Endothelial cell of umbilical vein (primary cell): ENCODE data around the gene PRDM2. TPM values are rescaled to one million over a fixed set of nuclear protein-coding genes. Genes with fewer than 3 reads are reported as not detected.

Source experiments
- BruUV-seq: library from RNA; stranded (reverse); fragments of 400-500 nt; replicated peaks from 2 replicates; lab custom pipeline; 2021; lab: Mats Ljungman, UMichigan
- CTCF ChIA-PET: fragments of 300-600, 350-600 bp; sonication (Branson Sonifier 250); formaldehyde crosslinking; loops from one replicate; lab custom pipeline; 2021; ENCODE audit warnings: antibody characterized with exemption, inconsistent platforms; lab: Charles Lee
- POLR2A ChIA-PET: fragments of 300-600, 350-600 bp; sonication (Branson Sonifier 250); formaldehyde crosslinking; loops from one replicate; lab custom pipeline; 2021; ENCODE audit warnings: antibody characterized with exemption, inconsistent platforms; lab: Charles Lee
- DNase-seq: peaks from one replicate; pipeline ENCODE4 v3.0.0-alpha.2; 2011; ENCODE audit warnings: low read depth, low spot score
- FAIRE-seq: peaks from 2 replicates; lab custom pipeline; 2011; peaks lifted over from hg19 to GRCh38; lab: Jason Lieb, UNC
- H2AFZ ChIP-seq: 2 replicates; pipeline ENCODE4 v1.6.0; 2012; ENCODE audit warnings: low read depth, low read length, control low read depth, inconsistent platforms
- H3K27ac ChIP-seq: 2 replicates; pipeline ENCODE4 v1.5.1; 2011; ENCODE audit warnings: low read depth, mild to moderate bottlenecking, control low read depth, low read length, moderate library complexity; ENCODE audit not compliant: insufficient read depth
- H3K27me3 ChIP-seq, 2 experiments: 2 replicates each; pipeline versions ENCODE4 v1.6.0 to v1.6.1; 2011; ENCODE audit warnings: low read length in 2 of 2, mixed read lengths in 1 of 2; ENCODE audit not compliant: control insufficient read depth in 2 of 2, insufficient read depth in 2 of 2
- H3K36me3 ChIP-seq, 2 experiments: 2 replicates in 1 of 2; 3 replicates in 1 of 2; pipeline ENCODE4 v1.5.1; 2011; ENCODE audit warnings: low read length in 2 of 2, mild to moderate bottlenecking in 1 of 2, moderate library complexity in 1 of 2; ENCODE audit not compliant: control insufficient read depth in 2 of 2, insufficient read depth in 2 of 2; ENCODE audit errors: extremely low read depth in 1 of 2
- H3K4me1 ChIP-seq: 3 replicates; pipeline ENCODE4 v1.5.1; 2011; ENCODE audit warnings: mild to moderate bottlenecking, low read length; ENCODE audit not compliant: control insufficient read depth, insufficient read depth; ENCODE audit errors: extremely low read depth
- H3K4me2 ChIP-seq: 2 replicates; pipeline ENCODE4 v1.6.1; 2011; ENCODE audit warnings: low read length, control low read depth, mixed read lengths; ENCODE audit not compliant: insufficient read depth
- H3K4me3 ChIP-seq, 3 experiments: fragments of 200-600 bp in 1 of 3; sonication (generic), shearing (Covaris generic) in 1 of 3; replicated peaks in 1 of 3; 2 replicates each; pipeline ENCODE4 v1.5.1; 2011 to 2016; ENCODE audit warnings: control low read depth in 3 of 3, low read length in 3 of 3, mild to moderate bottlenecking in 2 of 3, inconsistent platforms in 1 of 3, low read depth in 1 of 3, moderate library complexity in 1 of 3; ENCODE audit not compliant: insufficient read depth in 1 of 3
- H3K79me2 ChIP-seq: 2 replicates; pipeline ENCODE4 v1.6.0; 2012; ENCODE audit warnings: low read length, inconsistent platforms; ENCODE audit not compliant: control insufficient read depth, insufficient read depth
- H3K9ac ChIP-seq: replicated peaks from 2 replicates; pipeline ENCODE3; 2011; ENCODE audit warnings: low read length, control low read depth; ENCODE audit not compliant: insufficient read depth; ENCODE audit errors: extremely low read depth
- H3K9me1 ChIP-seq: replicated peaks from 3 replicates; pipeline ENCODE4 v1.6.0; 2011; ENCODE audit warnings: mild to moderate bottlenecking, low read length; ENCODE audit not compliant: control insufficient read depth, insufficient read depth; ENCODE audit errors: extremely low read depth
- H3K9me3 ChIP-seq: replicated peaks from 2 replicates; pipeline ENCODE4 v1.5.1; 2012; ENCODE audit warnings: low read length, inconsistent platforms; ENCODE audit not compliant: control insufficient read depth, insufficient read depth
- H4K20me1 ChIP-seq: replicated peaks from 2 replicates; pipeline ENCODE3; 2011; ENCODE audit warnings: mild to moderate bottlenecking, low read length; ENCODE audit not compliant: control insufficient read depth, insufficient read depth; ENCODE audit errors: extremely low read depth
- CTCF ChIP-seq, 2 donors: IDR thresholded peaks; 1 replicate in 1 of 2; 2 replicates in 1 of 2; pipeline ENCODE4 v1.5.1; 2011; ENCODE audit warnings: low read length in 2 of 2, mild to moderate bottlenecking in 2 of 2, moderate library complexity in 2 of 2, control low read depth in 1 of 2, inconsistent platforms in 1 of 2, low read depth in 1 of 2; ENCODE audit not compliant: insufficient read depth in 1 of 2; ENCODE audit errors: extremely low read depth in 1 of 2
- FOS ChIP-seq: IDR thresholded peaks from 2 replicates; pipeline ENCODE4 v1.6.1; 2011; ENCODE audit warnings: mild to moderate bottlenecking, low read length, moderate library complexity, borderline replicate concordance; ENCODE audit not compliant: insufficient read depth
- GATA2 ChIP-seq: IDR thresholded peaks from 2 replicates; pipeline ENCODE4 v1.7.0; 2011; ENCODE audit warnings: low read depth, mild to moderate bottlenecking, moderate library complexity, mixed read lengths, low read length; ENCODE audit not compliant: insufficient read length, insufficient read depth
- JUN ChIP-seq: IDR thresholded peaks from 2 replicates; pipeline ENCODE4 v1.6.1; 2011; ENCODE audit warnings: borderline replicate concordance, low read depth; ENCODE audit not compliant: insufficient read length, insufficient read depth
- MAX ChIP-seq: IDR thresholded peaks from 2 replicates; pipeline ENCODE4 v1.6.1; 2011; ENCODE audit not compliant: insufficient read depth, insufficient read length
- MYC ChIP-seq: IDR thresholded peaks from one replicate; pipeline ENCODE4 v1.6.1; 2011; ENCODE audit warnings: mild to moderate bottlenecking, low read depth, low read length
- POLR2A ChIP-seq: IDR thresholded peaks from 2 replicates; pipeline ENCODE4 v1.6.1; 2012; ENCODE audit warnings: low read depth, mild to moderate bottlenecking, control low read depth, low read length
- POLR2AphosphoS5 ChIP-seq: IDR thresholded peaks from 2 replicates; pipeline ENCODE4 v1.6.1; 2012; ENCODE audit warnings: low read depth, mild to moderate bottlenecking, control low read depth, low read length, moderate library complexity; ENCODE audit not compliant: insufficient read depth
- dilution Hi-C: fragments of 300-500 bp; cut with MboI; formaldehyde crosslinking; loops from one replicate; pipeline ENCODE4 v1.15.0; 2019; ENCODE audit warnings: low sequenced_read_pairs; ENCODE audit not compliant: extremely low pct_ligation_motif_present
- intact Hi-C: fragments of 100-400 bp; cut with micrococcal nuclease; formaldehyde crosslinking; loops from one replicate; pipeline ENCODE4 v1.10.0; 2022
- polyA plus RNA-seq, 4 experiments: library from polyadenylated mRNA; depleted of rRNA in 3 of 4; stranded (reverse) in 3 of 4; unstranded in 1 of 4; fragments of >200 nt; gene quantifications; 2 replicates each; pipeline versions ENCODE4 v1.2.1 to v1.2.3, GENCODE V29; 2011 to 2012; ENCODE audit warnings: missing spikeins in 1 of 4
- total RNA-seq: library from RNA; stranded (reverse); gene quantifications from 2 replicates; pipeline ENCODE4 v1.2.3, GENCODE V29; 2021

The PRDM2 gene
- total and polyA plus RNA-seq, 2 donors (not counting 3 experiments of a cell fraction or from before 2014, with no cell fraction given) = 11.3 to 35.7 TPM

DNA sequence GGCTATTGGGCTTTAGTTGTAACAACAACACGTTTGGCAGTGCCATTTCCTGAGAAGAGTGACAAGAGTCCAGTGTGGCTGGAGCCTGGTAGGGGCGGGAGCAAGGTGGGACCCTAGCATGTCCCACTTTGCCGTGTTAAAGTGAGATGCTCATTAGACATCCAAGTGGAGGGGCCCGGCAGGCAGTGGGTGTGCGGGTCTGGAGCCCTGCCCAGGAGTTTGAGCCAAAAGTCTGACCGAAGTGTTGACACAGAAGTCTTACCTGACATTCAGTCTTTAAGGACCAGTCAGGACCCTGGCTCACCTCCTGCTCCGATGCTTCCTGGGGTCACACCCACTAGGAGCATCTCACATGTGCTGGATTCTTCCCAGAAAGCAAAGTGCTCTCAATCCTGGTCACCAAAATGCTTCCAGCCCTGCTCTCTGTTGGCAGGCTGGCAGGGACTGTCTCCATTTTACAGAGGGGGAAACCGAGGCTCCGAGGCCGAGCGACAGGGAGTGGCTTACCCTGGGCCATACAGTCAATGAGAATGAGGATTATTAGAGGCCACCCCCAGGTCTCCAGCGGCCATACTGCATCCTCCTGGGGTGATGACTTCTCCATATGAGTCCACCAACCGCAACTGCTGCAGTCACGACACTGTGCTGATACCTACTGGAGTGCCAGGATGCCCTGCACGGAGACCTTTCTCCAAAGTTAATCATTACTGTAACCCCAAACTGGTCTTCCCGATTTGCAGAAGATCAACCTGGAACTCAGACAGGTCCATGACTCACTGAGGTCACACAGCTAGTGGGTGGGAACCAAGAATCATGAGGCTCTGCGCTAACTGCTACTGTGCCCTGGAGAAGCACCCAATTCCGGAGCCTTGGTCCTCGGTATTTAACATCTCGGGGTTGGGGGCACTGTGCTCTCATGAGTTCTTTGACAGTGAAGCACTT lies 112.7 kb downstream of the PRDM2 start:
- Histone ChIP-seq H4K20me1 (no peaks in the 10 kb centered on the region), H3K4me2 (no peak overlapping the region), H3K9ac (no peak overlapping the region), H3K36me3 (no peaks in the 10 kb centered on the region), H3K4me1 (no peaks in the 10 kb centered on the region), H3K4me3 (no peak overlapping the region), H2AFZ (no peak overlapping the region), H3K27ac (no peak overlapping the region), H3K9me3 (no peaks in the 10 kb centered on the region), H3K27me3 (no peaks in the 10 kb centered on the region), H3K79me2 (no peaks in the 10 kb centered on the region), H3K9me1 (no peaks in the 10 kb centered on the region)
- POLR2A ChIA-PET = no interaction called here
- intact Hi-C loops = loop anchor here (1.0 to 5.0 kb wide), 2 partner anchors 147 to 1235 kb away; no protein-coding TSS in a partner anchor
- no peak for TF ChIP-seq FOS
- no peak for TF ChIP-seq CTCF (IDR thresholded peaks at IDR 0.05; ENCODE audit: extremely low read depth in 1 of 2, insufficient read depth in 1 of 2, low read depth in 1 of 2, low read length in 2 of 2)
- no peak for TF ChIP-seq JUN
- TF ChIP-seq POLR2A = no peak
- TF ChIP-seq MAX = no peak
- TF ChIP-seq GATA2 = no peak
- no peak for TF ChIP-seq MYC
- TF ChIP-seq POLR2AphosphoS5 = no peak
- DNase-seq (no peak), FAIRE-seq (no peak)
- no TSS peak for BruUV-seq
- CTCF ChIA-PET = no interaction called here
- dilution Hi-C loops = no loop called here
